HG03039 (cell line): ENCODE results near the gene PIMREG.

ENCODE experiments used
- ATAC-seq: cut with Tn5 transposase; IDR thresholded peaks from one replicate; pipeline ENCODE4 v1.9.1; 2021; ENCODE audit warnings: mild to moderate bottlenecking, moderate library complexity; ENCODE audit not compliant: unreplicated experiment

The PIMREG gene

DNA sequence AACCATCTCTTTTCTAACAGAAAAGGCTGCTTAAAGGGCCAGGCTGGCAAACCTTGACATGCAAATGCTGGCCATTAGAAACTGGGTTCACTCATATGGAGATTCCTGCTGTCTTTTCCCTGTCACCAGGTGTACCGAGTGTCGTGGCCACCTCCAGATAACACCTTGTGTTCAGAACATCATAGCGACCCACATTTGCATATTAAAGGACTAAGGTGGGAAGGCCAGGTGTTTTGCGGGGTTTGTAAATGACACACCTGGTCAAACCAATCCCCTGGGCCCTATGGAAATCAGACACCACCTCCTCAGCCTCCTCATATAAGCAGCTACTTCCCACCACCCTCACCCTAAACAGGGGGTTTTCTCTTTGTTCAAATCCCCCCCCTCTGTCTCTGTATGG, 6.8 kb upstream of the PIMREG start:
- no peak for ATAC-seq

GRCh38 chr17:6437956-6438355, 6.3 kb upstream of the PIMREG start:
- no peak for ATAC-seq

DNA sequence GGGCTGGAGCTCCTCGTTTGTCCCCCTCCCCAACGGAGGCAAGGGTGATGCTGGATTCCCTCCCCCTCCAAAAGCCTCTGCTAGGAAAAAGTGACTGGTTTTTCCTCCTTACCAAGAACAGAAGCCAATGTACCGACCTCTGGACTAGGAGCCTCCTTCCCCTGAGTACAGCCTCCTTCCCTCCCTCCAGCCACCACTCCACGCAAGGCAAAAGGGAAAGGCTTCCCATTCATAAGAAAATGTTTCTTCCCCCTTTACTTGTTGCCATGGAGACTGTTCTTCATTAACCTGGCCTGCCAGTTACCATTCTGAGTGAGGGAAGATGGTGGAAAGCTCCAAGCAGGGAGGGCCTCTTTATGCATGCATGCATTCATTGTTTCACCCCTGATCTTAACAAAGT, 4.3 kb upstream of the PIMREG start:
- no peak for ATAC-seq

- no peak for ATAC-seq
These were observed 1.5 kb upstream of the PIMREG start for GRCh38 chr17:6442775-6443174.

DNA sequence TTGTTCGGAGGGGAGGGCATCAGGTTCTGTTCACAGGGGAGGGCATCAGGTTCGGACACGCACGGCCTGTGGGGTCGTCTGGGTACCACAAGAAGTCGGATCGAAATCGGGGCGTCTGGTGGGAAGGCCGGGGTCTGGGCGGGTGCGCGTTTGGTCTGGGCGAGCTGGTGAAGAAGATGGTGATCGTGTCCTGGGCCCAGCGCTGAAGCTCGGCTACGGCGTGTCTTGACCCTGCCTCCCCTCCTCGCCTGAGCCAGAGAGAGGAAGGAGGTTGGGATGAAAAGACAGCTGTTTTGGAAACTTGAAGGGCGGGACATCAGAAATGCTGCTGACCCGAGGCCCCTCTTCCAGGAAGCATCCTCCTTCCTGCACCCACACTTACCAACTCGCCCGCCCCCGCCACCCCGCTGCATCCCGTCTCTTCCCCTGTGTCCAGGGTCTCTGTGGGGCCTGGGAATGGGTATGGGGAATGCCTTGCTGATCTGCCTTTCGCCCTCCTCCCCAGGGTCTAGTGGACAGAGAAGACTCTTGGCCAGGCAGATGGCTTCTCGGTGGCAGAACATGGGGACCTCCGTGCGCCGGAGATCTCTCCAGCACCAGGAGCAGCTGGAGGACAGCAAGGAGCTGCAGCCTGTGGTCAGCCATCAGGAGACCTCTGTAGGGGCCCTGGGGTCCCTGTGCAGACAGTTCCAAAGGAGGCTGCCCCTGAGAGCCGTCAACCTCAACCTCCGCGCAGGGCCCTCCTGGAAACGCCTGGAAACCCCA, 498 bp downstream of the PIMREG start:
- no peak for ATAC-seq

- no peak for ATAC-seq
These were observed 2.4 kb downstream of the PIMREG start for GRCh38 chr17:6446516-6447100.

- no peak for ATAC-seq
These were observed 4.2 kb downstream of the PIMREG start for GRCh38 chr17:6448473-6448872.

DNA sequence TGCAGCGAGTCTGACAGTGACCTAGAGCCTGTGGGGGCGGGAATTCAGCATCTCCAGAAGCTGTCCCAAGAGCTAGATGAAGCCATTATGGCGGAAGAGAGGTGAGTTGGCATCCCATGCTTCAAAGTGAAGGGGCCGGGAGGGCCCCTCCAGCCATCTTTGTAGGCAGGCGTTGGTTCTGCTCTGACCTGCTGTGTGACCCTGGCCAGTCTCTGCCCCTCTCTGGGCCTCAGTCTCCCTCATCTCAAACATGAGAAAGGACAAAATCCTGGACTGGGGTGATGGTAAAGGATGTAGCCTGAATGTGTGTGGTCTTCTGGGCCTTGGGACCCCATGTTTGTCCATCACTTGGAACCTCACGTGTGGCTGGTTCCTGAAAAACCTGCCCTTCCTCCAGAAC, 5.1 kb downstream of the PIMREG start:
- ATAC-seq = no peak

DNA sequence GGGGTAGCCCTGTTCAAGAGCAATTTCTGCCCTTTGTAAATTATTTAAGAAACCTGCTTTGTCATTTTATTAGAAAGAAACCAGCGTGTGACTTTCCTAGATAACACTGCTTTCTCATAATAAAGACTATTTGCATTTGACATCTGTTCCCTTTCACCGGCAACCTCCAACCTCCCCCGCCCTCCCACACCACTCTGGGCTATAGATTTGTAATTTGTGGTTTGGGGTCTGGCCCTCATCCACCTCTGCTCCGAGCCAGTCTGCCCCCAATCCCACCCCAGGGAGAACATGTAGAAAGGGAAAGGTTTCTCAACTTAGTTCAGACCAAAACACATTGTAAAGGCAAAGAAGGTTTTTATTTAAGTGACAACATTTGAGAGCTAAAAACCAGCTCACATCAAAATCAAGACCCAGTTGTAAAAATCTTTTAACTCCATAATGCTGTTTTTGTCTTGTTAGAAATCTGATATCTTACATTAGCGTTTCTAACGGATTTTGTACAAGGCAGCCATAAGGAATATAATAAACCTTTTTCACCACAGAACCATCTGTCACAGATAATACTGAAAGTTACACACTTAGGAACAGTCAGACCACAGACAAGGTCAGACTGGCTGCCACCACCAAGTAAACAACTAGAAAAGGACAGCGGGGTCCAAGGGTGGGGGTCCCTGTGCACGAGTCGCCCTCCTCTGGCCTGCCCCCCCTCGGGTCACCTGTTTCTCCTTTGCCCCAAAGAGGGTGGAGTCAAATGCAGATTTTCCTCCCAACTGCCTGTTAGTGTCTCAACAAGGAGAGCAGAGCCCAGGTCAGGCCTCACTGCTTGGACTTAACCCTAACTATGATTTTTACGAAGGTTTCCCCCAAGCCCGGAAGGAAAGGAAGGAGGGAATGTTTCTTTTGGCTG, 6.9 kb downstream of the PIMREG start:
- no peak for ATAC-seq

DNA sequence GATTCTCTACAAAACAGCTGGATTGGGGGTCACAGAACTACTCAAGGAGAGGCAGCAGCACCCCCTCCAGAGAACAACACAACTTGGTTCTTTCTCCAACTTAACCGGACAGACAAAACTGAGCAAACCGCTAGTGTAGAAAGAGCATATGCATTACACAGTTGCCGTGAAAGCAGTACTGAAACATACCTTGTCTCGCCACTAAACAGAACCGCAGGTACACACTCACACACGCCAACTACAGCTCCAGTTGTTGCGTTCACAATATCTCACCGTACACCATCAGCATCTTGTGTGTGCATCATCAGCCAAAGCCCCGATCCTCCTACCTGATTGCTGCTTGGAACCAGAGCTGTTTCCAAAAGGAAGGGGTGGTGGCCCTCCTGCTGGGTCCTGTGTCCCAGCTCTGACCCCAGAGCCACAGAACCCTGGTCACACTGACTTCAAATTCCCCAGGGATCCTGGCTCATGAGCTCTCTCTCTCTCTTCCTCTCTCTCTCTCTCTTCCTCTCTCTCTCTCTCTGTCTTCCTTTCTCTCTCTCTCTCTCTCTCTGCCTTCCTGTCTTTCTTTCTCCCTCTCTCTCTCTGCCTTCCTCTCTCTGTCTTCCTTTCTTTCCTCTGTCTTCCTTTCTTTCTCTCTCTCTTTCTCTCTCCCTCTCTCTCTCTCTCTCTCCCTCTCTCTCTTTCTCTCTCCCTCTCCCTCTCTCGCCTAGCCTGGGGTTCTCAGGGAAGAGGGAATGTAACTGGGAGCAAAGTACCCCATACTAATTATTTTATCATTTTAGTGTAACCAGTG, 8.4 kb downstream of the PIMREG start:
- ATAC-seq = no peak

DNA sequence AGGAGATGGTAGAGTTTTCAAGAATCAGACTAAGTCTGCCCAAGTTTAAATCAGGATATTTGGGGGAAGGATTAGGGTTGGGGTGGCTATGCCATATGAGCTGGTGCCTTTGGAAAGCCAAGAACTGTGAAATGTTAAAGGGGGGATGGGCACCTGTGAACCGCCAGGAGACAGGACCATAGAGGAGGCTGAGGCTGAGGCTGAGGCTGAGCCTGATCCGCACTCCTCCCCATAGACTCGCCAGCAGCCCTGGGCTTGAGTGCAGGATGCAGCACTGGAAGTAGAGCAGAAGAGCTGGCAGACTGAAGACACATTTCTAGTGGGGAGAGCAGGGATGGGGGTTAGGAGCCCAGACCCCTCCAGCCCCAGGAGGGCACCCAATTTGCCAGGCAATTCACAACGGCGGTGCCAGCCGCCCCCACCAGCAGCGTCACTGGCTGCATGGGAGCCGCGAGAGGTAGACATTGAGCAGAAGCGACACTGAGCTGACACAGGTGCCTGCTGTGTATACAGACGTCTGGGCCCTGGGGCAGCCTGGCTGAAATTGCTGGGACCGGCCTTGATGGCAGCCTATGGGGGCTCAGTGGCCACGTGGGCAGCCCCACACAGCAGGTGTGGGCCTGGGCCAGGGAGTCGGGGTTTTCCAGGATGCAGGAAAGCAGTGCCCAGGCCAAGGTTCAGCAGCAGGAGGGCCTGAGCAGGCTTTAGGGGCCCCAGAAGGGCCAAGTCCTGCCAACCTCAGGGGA, 9.2 kb downstream of the PIMREG start:
- ATAC-seq = no peak

GRCh38 chr17:6454495-6455320, 10.5 kb downstream of the PIMREG start:
- no peak for ATAC-seq

DNA sequence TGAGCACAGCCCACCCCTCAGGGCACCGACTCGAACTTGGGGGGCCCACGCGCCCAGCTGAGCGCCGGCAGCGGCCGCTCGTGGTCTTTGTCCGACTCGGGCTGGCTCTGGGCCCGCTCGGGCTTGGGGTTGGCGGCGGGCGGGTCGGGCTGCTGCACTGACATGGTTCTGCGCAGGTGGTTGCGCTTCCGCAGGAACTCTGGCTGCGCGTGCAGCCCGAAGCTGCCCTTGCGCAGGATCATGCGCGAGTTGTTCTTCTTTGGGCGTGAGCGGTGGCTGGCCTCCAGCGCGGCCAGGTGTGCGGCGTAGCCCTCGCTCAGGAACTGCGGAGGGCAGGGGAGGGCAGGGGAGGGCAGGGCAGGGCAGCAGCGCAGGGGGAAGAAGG, 11.1 kb downstream of the PIMREG start:
- ATAC-seq = no peak

- ATAC-seq = no peak
These were observed 12.1 kb downstream of the PIMREG start for GRCh38 chr17:6456321-6456720.

GRCh38 chr17:6456914-6457687, 12.8 kb downstream of the PIMREG start:
- no peak for ATAC-seq

- ATAC-seq = no peak
These were observed 13.6 kb downstream of the PIMREG start for GRCh38 chr17:6457688-6458459.

- ATAC-seq = no peak
These were observed 14.2 kb downstream of the PIMREG start for GRCh38 chr17:6458460-6458950.
